ENCODE results near the gene MRPL37. TPM values are rescaled to one million over a fixed set of nuclear protein-coding genes. Genes with fewer than 3 reads are reported as not detected.

MRPL37 gene
- total RNA-seq, 4 donors from 2014 or later: 91.6 to 141 (median 121) TPM

DNA sequence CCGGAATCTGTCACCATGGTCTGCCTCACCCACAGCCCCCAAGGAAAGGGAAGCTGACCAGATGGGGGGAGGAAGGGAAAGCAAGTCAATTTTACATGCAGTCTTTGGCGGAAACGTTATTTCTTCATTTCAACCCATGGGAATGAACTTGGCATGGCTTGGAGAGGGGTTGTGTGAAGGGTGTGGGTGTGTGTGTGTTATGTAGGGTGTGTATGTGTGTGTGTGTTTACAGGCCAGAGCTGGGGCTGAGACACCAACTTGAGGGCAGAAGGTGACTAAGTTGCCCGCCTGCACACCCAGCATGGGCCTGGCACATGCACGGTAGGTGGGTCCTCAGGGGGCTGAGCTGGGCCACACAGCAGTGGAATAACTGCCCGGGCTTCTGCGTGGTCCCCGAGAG is 65.2 kb downstream of the MRPL37 start:
- intact Hi-C loops (cut with DNase I; ENCODE audit: low total_unique reads) (no loop called here), in situ Hi-C loops (cut with MboI; ENCODE audit: low sequenced_read_pairs in 4 of 4) (loop anchor here in 3 of 4 donors (25.0 kb wide), 1 partner anchor 222 kb away; no protein-coding TSS in a partner anchor)
- Histone ChIP-seq H3K27ac (no peak overlapping the region), H3K36me3 (no peaks in the 10 kb centered on the region), H3K4me3 (no peak overlapping the region), H3K4me1 (peaks cover 19 to 21% of the 10 kb centered on the region in 2 donors), H3K9me3 (no peaks in the 10 kb centered on the region), H3K27me3 (no peaks in the 10 kb centered on the region)
- TF ChIP-seq POLR2A (IDR thresholded peaks at IDR 0.05) (no peak), CTCF (IDR thresholded peaks at IDR 0.05 in 4 of 5, conservative IDR thresholded peaks at IDR 0.05 in 1 of 5) (no peak)
- DNase-seq (no peak), ATAC-seq (no peak)

DNA sequence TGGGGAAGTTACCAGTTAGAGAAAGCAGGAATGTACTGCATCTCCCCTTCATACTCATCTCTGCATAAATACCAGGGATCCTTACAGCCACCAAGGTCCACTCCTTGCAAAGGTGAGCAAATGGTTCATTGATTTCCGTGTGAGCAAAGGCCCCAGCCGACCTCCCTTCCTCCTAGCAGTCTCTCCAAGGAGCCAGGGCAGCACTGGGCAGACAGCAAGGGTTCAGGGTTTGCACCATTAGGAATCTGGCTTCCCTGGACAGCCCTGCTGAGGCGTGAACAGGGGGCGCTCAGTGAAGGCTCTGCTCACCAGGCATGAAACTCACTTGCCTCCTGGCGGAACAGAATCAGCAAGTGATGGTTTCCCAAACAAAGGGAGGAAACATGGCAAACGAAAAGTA is 65.7 kb downstream of the MRPL37 start:
- TF ChIP-seq CTCF (IDR thresholded peaks at IDR 0.05 in 4 of 5, conservative IDR thresholded peaks at IDR 0.05 in 1 of 5) (no peak), POLR2A (IDR thresholded peaks at IDR 0.05) (no peak)
- H3K4me3 ChIP-seq: no peak overlapping the region
- H3K4me1 ChIP-seq: peaks cover 19 to 21% of the 10 kb centered on the region in 2 donors
- DNase-seq: no peak
- intact Hi-C loops (cut with DNase I; ENCODE audit: low total_unique reads): no loop called here
- in situ Hi-C loops (cut with MboI; ENCODE audit: low sequenced_read_pairs in 4 of 4): loop anchor here in 3 of 4 donors (25.0 kb wide), 1 partner anchor 222 kb away; no protein-coding TSS in a partner anchor
- H3K9me3 ChIP-seq: no peaks in the 10 kb centered on the region
- no peaks in the 10 kb centered on the region for H3K36me3 ChIP-seq
- no peak for ATAC-seq
- no peaks in the 10 kb centered on the region for H3K27me3 ChIP-seq
- no peak overlapping the region for H3K27ac ChIP-seq

GRCh38 chr1:54266195-54266594 is 66.2 kb downstream of the MRPL37 start:
- H3K9me3 ChIP-seq: no peaks in the 10 kb centered on the region
- H3K36me3 ChIP-seq: no peaks in the 10 kb centered on the region
- no peak for DNase-seq
- no peak for ATAC-seq
- H3K4me3 ChIP-seq: no peak overlapping the region
- intact Hi-C loops (cut with DNase I; ENCODE audit: low total_unique reads): no loop called here
- no peak overlapping the region for H3K27ac ChIP-seq
- TF ChIP-seq POLR2A (IDR thresholded peaks at IDR 0.05) (no peak), CTCF (IDR thresholded peaks at IDR 0.05 in 4 of 5, conservative IDR thresholded peaks at IDR 0.05 in 1 of 5) (no peak)
- peaks cover 21% of the 10 kb centered on the region in 2 donors for H3K4me1 ChIP-seq
- no peaks in the 10 kb centered on the region for H3K27me3 ChIP-seq
- in situ Hi-C loops (cut with MboI; ENCODE audit: low sequenced_read_pairs in 4 of 4): loop anchor here in 3 of 4 donors (25.0 kb wide), 1 partner anchor 221 kb away; no protein-coding TSS in a partner anchor

DNA sequence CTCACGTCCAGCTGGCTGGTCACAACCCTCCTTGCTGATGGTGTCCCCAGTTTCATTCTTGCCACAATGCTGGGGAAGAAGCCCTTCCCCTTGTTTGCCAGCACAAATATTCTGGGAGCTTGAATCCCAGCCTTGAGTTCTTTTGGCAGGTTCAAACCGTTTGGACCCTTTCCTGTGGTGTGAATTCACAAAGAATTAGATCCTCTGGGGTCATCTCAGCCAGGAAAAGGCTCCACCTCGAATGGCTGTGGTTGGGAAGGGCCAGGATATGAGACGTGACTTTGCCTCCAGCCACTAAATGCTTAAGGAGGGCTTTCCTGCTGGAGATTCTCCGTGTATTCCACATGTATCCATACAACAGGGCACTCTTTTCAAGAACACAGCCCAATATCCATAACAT is 66.9 kb downstream of the MRPL37 start:
- Histone ChIP-seq H3K36me3 (no peaks in the 10 kb centered on the region), H3K27ac (no peak overlapping the region), H3K4me3 (no peak overlapping the region), H3K4me1 (peaks cover 23 to 28% of the 10 kb centered on the region in 2 donors), H3K9me3 (no peaks in the 10 kb centered on the region), H3K27me3 (no peaks in the 10 kb centered on the region)
- no peak for DNase-seq
- TF ChIP-seq POLR2A (IDR thresholded peaks at IDR 0.05) (no peak), CTCF (IDR thresholded peaks at IDR 0.05 in 4 of 5, conservative IDR thresholded peaks at IDR 0.05 in 1 of 5) (no peak)
- intact Hi-C loops (cut with DNase I; ENCODE audit: low total_unique reads) (no loop called here), in situ Hi-C loops (cut with MboI; ENCODE audit: low sequenced_read_pairs in 4 of 4) (loop anchor here in 3 of 4 donors (25.0 kb wide), 1 partner anchor 220 kb away; no protein-coding TSS in a partner anchor)
- no peak for ATAC-seq

Other genes with a start within 250 kb of the MRPL37 start
- gene LDLRAD1, start 182.0 kb upstream of the MRPL37 start, total RNA-seq: not detected
- gene TMEM59, start 147.0 kb upstream of the MRPL37 start, total RNA-seq: 100 to 1,000 TPM; 156 to 248 (median 224) TPM
- gene TCEANC2, start 146.6 kb upstream of the MRPL37 start, total RNA-seq: 1 to 10 TPM; 2.6 to 9.5 (median 7.0) TPM
- not detected for gene CDCP2, start 47.2 kb upstream of the MRPL37 start, total RNA-seq
- gene CYB5RL, start 137 bp upstream of the MRPL37 start, total RNA-seq: 1 to 10 TPM; 1.8 to 5.8 (median 3.4) TPM
- gene SSBP3, start 206.2 kb downstream of the MRPL37 start, total RNA-seq: 10 to 100 TPM in 3 of 4 donors, 1 to 10 TPM in 1; 3.6 to 21.0 (median 14.9) TPM

Measured in gastrocnemius medialis (tissue), 4 donors.